ENCODE measurements around the gene MTFP1.

DNA sequence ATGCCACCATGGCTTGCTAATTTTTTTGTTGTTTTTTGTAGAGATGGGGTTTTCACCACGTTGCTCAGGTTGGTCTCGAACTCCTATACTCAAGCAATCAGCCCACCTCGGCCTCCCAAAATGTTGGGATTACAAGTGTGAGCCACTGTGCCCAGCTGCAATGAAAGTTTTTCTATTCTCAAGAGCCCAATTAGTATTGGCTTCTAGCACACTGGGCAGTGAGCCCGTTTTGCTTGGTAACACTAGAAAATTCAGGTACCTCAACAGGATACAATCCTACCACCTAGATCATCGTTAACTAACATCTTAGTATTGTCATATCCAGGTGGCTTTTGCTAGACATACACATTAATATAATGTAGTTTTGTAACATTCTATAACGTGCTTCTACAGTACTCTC is 27.3 kb downstream of the MTFP1 start:
- TF ChIP-seq RAD21 (IDR thresholded peaks at IDR 0.05; ENCODE audit: low read length) (no peak), SMC3 (IDR thresholded peaks at IDR 0.05; ENCODE audit: low read depth, low read length) (no peak), POLR2A (IDR thresholded peaks at IDR 0.05; ENCODE audit: low read depth, low read length) (no peak), RFX5 (IDR thresholded peaks at IDR 0.05; ENCODE audit: low read depth, low read length) (no peak), BHLHE40 (IDR thresholded peaks at IDR 0.05; ENCODE audit: low read depth, low read length) (no peak), NFE2L2 (IDR thresholded peaks at IDR 0.05; ENCODE audit: low read depth, low read length) (no peak)
- TF ChIP-seq, protein P1, sequence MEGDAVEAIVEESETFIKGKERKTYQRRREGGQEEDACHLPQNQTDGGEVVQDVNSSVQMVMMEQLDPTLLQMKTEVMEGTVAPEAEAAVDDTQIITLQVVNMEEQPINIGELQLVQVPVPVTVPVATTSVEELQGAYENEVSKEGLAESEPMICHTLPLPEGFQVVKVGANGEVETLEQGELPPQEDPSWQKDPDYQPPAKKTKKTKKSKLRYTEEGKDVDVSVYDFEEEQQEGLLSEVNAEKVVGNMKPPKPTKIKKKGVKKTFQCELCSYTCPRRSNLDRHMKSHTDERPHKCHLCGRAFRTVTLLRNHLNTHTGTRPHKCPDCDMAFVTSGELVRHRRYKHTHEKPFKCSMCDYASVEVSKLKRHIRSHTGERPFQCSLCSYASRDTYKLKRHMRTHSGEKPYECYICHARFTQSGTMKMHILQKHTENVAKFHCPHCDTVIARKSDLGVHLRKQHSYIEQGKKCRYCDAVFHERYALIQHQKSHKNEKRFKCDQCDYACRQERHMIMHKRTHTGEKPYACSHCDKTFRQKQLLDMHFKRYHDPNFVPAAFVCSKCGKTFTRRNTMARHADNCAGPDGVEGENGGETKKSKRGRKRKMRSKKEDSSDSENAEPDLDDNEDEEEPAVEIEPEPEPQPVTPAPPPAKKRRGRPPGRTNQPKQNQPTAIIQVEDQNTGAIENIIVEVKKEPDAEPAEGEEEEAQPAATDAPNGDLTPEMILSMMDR (conservative IDR thresholded peaks at IDR 0.05; ENCODE audit: low read depth, low read length), result no peak
- TF ChIP-seq, protein P2, sequence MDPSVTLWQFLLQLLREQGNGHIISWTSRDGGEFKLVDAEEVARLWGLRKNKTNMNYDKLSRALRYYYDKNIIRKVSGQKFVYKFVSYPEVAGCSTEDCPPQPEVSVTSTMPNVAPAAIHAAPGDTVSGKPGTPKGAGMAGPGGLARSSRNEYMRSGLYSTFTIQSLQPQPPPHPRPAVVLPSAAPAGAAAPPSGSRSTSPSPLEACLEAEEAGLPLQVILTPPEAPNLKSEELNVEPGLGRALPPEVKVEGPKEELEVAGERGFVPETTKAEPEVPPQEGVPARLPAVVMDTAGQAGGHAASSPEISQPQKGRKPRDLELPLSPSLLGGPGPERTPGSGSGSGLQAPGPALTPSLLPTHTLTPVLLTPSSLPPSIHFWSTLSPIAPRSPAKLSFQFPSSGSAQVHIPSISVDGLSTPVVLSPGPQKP (IDR thresholded peaks at IDR 0.05; ENCODE audit: borderline replicate concordance, low read depth, low read length), result no peak
